ENCODE data around the gene GALNT2.

The GALNT2 gene

DNA sequence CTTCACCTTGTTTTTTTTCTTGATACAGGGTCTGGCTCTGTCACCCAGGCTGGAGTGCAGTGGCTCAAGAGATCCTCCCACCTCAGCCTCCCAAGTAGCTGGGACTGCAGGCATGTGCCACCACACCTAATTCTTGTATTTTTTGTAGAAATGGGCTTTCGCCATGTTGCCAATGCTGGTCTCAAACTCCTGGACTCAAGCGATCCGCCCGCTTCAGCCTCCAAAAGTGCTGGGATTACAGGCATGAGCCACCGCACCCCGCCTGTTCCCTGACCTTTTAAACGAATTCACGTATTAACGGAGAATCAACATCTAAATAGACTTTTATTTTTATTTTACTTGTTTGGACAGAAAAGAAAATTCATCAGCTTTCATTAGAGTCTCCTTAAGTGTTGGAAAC, 254.3 kb downstream of the GALNT2 start:
- DNase-seq (ENCODE audit: low spot score) = no peak

DNA sequence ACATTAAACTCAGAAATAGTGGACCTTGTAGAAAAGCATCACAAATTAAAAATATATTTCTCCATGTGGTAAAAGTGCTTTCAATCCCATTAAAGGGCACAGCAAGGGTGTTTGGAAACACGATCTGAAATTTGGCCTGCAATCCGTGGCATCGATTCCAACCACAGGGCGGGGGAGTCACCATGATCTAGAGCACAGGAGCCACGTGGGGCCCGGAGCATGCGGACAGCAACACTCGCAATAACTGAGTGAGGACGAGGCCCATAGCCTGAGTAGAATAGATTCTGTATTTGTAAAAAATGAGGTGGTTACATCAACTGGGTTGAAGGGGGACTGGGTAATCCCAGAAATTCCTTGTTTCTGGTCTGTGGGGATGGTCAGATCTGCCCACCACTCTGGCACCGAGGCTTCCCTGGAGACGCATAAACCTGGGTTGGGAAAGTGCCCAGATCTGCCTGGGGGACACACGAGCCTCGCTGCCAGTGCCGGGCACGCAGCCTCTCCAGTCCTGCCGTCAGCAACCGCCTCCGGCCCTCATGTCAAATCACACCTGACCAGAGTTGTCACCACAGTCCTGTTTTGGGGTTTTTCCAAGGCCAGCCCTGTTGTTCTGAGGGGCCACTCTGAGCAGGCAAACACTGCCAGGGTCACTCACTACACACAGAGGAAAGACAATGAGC, 254.8 kb downstream of the GALNT2 start:
- DNase-seq (ENCODE audit: low spot score) = no peak

DNA sequence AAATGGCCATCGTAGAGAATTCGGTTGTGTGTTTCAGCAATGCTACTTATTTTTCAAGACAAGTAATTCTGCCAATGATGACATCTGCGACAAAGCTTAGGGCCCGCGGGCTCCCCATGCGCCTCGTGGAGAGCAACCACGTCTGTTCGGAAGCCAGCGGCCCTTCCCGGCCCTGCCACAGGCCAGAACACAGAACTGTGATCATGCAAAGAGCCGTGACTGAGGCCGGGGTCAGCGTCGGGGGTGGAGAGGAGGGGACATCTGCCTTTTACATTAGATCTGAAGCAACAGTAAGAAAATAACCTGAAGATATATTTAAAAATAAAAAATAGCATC, 255.4 kb downstream of the GALNT2 start:
- no peak for DNase-seq (ENCODE audit: low spot score)

GRCh38 chr1:230322967-230323547, 256.0 kb downstream of the GALNT2 start:
- DNase-seq (ENCODE audit: low spot score) = no peak

DNA sequence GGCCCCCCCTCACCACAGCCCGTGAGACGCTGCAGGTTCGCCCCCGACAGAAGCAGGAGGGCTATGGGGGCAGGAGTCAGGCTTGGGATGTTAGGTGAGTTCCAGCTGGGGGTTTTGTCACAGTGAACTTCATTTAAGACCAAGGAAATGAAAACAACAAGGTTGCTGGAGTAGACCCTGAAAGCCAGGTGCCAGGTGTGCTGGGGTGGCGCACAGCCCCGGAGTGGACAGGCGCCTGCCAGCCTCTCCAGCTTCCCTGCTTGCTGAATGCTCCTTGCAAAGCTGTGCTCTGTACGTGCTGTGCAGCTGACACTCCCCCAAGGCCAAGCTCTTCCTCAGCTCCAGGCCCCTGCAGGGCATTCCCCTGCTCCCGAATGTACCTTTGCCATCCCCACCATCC, 256.6 kb downstream of the GALNT2 start:
- no peak for DNase-seq (ENCODE audit: low spot score)

DNA sequence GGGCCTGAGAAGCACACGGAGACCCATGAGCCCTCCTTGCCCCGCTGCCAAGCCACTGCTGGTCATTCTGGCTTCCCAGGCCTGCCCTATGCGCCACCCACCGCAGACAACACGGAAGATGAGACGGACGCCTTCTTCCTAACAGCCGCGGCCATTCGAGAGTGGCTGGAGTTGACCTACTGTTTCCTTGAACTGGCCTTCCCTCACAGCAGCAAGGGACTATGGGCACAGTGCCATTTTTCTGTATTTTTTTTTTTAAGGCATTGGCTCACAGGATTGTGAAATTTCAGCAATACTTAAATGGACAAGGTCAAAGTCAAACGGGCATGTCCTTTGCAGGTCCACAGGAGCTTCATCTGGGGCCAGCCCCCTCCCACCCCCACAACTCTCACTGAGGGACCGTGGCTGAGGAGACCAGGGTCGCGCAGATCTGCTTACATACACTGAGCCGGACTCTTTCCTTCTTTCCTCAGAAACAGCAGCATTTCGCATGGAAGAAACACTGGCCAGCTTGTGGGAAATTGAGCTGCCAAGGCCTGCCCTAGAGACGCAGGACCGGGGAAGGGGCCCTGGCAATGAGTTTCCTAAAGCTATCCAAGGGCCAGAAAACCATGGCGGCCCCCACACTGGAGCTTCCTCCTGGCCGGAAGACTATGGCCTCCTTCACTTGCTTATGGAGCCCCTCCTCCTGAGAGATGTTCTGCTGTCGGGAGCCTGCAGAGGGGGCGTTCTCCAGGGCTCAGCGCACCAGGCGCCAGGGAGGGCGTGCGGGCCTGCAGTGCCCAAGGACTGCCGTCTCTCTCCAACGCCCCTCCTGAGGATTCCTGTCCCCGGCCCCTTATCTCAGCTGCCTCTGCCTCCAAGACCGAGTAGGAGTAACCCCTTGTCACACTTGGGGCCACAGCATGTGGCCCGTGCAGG, 260.2 kb downstream of the GALNT2 start:
- no peak for DNase-seq (ENCODE audit: low spot score)

DNA sequence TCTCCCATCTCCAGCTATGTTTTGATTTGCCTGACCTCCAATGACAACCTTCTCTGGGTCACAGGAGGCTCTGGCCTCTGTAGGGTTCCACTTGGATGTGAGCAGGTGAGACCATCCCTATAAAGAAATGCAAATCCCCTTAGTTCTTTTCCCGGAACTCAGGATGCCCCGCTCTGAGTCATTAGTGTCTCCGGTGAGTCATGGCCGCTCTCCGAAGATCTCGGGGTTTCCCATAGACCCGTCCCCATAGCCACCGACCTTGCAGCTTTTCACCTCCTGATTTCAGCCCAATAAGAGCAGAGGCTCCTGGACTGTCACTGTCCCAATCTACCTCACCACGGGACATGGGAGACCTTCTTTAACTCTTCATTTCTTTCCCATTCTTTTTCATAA, 260.9 kb downstream of the GALNT2 start:
- DNase-seq (ENCODE audit: low spot score) = no peak

- DNase-seq (ENCODE audit: low spot score) = no peak
These were observed 261.4 kb downstream of the GALNT2 start for GRCh38 chr1:230328342-230329015.

DNA sequence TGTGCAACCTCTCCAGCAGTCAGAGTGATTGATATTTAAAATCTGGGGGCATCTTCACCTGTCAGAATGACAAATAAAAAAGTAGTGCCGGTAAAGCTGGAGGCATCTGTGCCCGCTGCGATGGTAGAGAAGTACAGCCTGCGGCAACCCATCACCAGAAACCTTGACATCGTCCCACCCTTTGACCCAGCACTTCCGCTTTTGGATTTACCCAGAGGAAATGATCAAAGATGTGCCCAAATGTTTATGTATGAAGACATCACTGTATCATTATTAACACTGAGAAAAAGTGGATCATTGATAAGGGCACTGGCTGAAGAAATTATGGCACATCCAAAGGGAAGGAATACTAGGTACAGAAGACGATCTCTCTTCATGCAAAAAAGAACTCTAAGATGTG, 263.1 kb downstream of the GALNT2 start:
- no peak for DNase-seq (ENCODE audit: low spot score)

All from Ammon's horn (tissue), 1 donor.